GM18498 (cell line): ENCODE results near the gene BCL3.
"Not testable (repeated sequence)": the region's sequence is repeated elsewhere in the genome, so short reads cannot be mapped to it uniquely, and the experiment has no call there.

Source experiments
- ATAC-seq: cut with Tn5 transposase; IDR thresholded peaks from one replicate; pipeline ENCODE4 v1.9.1; 2021; ENCODE audit warnings: mild to moderate bottlenecking, moderate library complexity; ENCODE audit not compliant: unreplicated experiment

Gene BCL3, protein sequence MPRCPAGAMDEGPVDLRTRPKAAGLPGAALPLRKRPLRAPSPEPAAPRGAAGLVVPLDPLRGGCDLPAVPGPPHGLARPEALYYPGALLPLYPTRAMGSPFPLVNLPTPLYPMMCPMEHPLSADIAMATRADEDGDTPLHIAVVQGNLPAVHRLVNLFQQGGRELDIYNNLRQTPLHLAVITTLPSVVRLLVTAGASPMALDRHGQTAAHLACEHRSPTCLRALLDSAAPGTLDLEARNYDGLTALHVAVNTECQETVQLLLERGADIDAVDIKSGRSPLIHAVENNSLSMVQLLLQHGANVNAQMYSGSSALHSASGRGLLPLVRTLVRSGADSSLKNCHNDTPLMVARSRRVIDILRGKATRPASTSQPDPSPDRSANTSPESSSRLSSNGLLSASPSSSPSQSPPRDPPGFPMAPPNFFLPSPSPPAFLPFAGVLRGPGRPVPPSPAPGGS

DNA sequence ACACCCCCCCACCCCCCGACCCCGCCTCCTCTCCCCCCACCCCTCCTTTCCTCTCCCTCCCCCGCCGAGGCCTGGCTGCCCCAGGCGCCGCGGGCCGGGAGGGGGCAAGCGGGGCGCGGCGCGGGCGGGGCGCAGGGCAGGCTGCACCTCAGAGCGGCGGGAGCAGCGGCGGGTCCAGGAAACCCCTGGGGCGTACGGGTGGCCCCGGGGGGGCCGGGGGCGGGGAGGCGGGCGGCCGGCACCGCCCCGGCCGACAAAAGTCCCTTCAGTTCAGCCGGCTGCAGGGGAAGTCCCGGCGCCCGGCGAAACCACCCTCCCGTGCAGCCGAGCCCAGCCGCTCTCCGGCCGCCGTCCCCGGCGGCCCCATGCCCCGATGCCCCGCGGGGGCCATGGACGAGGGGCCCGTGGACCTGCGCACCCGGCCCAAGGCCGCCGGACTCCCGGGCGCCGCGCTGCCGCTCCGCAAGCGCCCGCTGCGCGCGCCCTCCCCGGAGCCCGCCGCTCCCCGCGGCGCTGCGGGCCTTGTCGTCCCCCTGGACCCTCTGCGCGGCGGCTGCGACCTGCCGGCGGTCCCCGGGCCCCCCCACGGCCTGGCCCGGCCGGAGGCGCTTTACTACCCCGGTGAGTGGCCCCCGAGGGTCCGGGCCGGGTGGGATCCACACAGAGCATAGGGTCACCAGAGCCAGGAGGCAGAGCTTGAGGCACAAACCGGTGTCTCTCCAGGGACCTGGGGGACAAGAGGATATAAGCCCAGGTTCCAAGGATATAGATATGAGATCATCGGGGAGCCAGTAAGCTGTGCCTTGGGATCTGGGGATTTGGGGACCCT, at the start of gene BCL3:
BCL3 (plus strand) TSS at position 283 of the 829 bp plus-strand sequence; CDS start at position 366, 83 bp downstream.
- ATAC-seq, result peak; percentile 51

DNA sequence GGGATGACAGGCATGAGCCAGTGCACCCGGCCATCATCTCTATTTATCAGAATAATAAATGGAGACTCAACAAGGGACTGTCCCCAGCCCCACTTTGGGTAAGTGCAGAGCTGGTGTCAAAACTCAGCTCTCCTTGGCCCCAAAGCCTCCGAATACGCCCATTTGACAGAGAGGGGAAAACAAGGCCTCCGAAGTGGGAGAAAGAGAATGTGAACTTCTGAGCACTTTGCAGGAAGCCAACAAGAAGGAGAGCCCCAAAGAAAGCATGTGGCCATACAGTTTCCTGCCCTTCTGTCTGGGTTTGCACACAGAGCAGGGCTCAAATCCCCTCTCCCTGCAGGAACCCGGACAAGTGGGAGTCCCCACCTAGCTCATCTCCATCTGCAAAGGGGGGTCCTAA, 48.0 kb upstream of the BCL3 start:
- no peak for ATAC-seq

DNA sequence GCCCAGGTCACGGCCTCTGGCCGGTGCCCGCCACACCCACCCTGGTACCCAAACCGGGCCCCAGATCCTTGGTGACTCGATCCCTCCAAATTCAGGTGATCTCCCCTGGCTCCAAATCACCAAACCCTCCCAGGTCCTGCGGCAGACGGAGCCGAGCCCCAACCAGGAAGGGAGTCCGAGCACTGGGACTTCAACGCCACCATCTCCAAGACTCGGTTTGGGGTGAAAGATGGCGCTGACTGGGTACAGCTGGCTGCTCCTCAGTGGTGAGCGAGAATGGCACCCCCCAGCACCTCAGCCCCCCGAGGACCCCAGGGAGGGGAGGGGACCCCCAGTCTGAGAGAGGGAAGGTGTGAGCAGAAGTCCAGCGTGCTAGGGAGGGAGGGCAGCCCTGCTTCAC, 47.3 kb upstream of the BCL3 start:
- no peak for ATAC-seq

DNA sequence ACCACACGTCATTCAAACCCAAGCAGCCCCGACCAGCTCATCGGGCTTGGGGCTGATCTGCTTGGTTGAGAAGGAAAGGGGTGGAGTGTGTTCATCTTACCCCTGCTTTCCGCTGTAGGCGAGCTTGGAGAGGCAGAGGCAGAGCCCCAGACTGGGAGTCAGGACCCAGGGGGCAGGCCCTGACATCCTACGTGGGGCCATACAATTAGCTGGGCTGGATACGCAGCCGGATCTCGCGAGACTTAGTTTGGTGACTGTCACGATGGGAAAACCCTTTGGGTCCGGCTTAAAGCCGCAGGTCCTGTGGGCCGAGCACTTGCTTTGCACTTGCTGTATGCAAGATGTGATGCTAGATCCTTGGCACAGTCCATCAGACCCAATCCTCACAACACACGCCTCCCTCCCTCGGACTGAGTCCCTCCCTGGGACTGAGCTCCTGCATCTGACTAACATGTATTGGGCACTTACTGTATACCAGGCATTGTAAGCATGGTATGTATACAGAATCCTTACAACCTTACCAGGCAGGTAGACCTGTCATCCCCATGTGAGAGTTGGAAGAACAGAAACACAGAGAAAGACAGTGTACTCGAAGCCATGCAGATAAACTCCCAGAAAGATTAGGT, 45.8 kb upstream of the BCL3 start:
- no peak for ATAC-seq

DNA sequence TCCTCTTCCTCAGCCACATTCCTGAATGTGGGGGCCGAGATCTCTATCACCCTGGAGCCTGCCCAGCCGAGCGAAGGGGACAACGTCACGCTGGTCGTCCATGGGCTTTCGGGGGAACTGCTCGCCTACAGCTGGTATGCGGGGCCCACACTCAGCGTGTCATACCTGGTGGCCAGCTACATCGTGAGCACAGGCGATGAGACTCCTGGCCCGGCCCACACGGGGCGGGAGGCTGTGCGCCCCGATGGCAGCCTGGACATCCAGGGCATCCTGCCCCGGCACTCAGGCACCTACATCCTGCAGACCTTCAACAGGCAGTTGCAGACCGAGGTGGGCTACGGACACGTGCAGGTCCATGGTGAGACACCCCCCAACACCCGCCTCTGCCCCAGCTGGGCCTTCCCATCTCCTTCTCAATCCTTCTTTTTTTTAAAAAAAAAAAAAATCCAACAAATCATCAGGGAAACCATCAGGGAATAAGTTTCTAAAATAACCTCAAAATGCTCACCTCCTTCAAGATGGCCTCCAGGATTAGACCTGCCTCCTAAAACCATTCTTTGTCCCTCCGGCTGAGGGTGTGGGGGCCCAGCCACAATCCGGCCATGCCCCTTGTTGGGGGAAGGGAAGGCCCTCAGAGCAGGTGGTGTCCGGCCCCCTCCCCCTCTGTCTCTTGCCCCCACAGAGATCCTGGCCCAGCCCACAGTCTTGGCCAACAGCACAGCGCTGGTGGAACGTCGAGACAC, 45.0 kb upstream of the BCL3 start:
- ATAC-seq, result no peak

DNA sequence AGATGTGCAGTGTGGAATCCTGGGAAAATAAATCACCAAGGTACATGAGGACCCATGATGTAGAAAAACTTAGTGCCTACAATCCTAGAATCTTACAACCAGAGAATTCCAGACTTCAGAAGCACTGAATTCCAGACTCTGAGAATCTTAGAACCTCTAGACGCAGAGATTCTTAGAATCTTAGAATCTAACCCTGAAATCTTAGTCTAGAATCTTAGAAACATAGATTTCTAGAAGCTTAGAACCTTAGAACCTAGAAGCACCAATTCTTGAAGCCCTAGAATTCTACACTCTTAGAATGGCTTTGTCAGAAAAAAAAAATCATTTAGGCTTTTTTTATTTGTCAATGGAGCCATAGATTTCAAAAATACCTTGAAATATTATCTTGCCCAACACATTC, 43.5 kb upstream of the BCL3 start:
- ATAC-seq, result no peak

DNA sequence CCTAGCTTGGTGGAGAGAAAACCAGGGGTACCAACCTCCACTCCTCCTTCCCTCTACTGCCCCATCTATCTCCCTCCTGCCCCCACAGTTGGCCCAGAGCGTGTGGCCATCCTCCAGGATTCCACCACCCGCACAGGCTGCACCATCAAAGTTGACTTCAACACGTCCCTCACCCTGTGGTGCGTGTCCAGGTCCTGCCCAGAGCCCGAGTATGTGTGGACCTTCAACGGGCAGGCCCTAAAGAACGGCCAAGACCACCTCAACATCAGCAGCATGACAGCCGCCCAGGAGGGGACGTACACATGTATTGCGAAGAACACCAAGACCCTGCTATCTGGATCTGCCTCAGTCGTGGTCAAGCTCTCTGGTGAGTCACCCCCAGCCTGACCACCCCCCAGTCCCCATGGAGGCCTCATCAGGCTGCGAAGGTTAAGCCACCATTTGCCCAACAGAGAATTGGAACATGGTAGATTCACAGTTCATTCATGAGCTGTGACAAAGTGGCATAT, 43.0 kb upstream of the BCL3 start:
- ATAC-seq, result no peak

DNA sequence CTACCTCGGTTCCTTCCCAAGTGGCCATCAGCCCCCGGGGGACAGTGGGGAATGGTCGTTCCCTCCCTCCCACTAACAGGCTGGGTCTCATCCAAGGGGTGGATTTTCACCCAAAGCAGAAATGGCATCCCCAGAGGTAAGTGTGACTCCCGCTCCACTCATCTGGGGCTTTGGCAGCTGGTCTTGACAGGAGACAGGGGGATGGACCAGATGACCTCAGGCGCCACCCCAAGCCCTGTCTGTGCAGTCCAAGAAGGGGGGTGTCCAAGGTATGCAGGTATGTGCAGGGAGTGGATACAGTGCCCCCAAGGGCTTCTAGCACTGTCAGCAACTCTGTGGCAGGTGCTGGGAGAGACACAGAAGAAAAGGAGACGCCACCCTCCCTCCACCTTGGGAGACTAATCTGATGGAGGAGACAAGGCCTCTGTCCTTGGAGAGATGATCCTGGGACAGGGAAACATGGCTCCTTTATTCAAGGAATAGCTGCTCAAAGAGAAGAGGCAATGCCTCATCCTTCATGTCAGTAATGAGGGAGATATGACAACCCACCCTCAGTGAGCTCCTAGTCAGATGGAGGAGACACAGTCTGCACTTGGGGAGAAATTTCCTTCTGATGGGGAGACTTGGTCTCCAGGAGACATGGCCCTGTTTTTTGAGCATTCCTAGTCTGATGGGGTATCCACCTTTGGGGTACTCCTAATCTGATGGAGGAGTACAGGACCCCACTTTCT, 41.8 kb upstream of the BCL3 start:
- ATAC-seq, result no peak

DNA sequence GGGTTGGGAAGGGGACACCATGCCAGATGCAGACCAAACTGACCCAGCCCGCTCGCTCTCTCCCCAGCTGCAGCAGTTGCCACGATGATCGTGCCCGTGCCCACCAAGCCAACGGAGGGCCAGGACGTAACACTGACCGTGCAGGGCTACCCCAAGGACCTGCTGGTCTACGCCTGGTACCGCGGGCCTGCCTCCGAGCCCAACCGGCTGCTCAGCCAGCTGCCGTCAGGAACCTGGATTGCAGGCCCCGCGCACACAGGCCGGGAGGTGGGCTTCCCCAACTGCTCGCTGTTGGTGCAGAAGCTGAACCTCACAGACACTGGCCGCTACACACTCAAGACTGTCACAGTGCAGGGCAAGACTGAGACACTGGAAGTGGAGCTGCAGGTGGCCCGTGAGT, 40.7 kb upstream of the BCL3 start:
- ATAC-seq, result no peak

DNA sequence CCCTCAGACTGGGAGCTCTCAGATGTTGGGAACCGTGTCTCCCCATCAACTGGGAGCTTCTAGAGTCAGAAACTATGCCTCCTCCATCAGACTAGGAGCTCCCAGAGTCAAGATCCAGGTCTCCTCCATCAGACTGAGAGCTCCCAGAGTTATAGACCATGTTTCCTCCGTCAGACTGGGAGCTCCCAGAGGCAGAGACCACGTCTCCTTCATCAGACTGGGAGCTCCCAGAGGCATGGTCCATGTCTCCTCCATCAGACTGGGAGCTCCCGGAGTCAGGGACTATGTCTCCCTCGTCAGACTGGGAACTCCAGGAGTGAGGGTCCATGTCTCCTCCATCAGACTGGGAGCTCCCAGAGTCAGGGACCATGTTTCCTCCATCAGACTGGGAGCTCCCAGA, 39.6 kb upstream of the BCL3 start:
- no peak for ATAC-seq

DNA sequence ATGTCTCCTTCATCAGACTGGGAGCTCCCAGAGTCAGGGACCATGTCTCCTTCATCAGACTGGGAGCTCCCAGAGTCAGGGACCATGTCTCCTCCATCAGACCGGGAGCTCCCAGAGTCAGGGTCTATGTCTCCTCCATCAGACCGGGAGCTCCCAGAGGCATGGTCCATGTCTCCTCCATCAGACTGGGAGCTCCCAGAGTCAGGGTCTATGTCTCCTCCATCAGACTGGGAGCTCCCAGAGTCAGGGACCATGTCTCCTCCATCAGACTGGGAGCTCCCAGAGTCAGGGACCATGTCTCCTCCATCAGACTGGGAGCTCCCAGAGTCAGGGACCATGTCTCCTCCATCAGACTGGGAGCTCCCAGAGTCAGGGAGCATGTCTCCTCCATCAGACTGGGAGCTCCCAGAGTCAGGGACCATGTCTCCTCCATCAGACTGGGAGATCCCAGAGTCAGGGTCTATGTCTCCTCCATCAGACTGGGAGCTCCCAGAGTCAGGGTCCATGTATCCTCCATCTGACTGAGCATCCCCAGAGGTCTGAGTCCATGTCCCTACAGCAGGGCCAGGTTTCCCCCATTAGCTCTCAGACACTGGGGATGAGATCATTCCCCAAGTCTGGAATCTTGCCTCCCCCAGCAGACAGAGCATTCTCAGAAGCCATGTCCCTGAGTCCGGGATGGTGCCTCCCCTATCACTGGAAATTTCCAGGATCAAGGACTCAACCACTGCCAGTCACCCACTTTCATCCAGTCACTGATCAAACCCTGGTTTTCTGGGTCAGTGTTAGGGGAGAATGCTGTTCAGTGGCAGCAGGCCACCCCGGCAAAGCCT, 38.9 kb upstream of the BCL3 start:
- not testable (repeated sequence) for ATAC-seq

DNA sequence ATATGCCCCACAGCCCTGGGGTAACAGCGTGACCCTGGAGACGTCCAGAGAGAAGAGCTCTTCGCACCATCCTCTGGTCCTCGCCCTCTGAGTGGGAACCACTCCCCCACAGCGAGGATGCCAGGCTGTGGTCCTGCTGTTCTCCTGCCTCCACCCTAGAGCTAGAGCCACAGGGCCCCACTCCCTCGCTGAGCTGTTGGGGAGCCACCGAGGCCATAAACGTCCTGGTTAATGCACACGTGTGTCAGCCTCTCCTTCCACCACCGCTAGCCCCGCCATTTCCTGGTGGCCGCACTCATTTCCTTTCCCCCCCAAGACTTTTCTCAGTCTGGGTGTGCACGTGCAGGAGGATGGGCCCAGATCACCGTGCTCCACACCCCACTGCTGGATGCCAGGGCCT, 38.0 kb upstream of the BCL3 start:
- no peak for ATAC-seq

DNA sequence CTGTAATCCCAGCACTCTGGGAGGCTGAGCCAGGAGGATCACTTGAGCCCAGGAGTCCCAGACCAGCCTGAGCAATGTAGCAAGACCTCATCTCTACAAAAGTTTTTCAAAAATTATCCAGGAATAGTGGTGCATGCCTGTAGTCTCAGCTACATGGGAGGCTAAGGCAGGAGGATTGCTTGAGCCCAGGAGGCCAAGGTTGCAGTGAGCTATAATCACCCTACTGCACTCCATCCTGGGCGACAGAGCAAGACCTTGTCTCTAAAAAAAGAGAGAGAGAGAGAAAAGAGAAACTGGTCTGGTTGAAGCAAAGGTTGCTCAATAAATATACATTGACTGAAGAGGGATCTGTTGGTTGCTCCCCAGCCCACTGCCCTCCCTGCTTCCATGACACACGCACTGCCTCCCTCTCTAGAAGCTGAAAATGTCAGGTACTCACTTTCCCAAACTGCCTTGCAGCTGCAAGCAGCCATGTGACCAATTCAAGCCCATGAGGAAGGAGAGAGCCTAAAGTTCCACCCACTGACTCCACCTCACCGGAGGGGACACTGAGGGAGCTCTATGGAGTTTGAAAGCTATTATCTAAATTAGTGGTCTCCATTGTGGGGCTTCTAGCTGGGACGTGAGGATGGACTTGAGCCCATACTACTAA, 35.5 kb upstream of the BCL3 start:
- ATAC-seq, result no peak

DNA sequence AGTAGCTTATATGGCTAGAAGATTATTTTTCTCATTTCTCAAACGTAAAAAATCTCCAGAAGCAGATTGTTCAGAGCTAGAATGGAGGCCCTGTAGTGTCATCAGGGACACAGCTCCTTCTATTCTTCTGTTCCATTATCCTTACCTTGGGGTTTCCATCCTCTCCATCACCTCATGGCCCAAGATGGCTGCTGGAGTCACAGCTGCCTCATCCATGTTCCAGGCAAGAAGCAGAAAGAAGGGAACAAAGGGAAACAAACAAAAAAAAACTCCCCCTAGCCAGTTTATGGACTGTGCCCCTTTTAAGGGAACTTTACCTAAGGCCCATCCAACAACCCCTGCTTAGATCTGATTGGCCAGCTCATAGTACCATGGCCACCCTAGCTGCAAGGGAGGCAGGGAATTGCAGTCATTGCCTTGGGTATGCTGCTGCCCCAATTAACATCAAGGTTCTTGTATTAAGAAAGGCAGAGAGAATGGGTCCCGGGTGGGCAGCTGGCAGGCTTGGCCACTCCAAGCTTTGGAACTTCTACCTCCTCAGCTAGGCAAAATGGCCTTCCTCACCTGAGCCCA, 33.8 kb upstream of the BCL3 start:
- ATAC-seq, result no peak

DNA sequence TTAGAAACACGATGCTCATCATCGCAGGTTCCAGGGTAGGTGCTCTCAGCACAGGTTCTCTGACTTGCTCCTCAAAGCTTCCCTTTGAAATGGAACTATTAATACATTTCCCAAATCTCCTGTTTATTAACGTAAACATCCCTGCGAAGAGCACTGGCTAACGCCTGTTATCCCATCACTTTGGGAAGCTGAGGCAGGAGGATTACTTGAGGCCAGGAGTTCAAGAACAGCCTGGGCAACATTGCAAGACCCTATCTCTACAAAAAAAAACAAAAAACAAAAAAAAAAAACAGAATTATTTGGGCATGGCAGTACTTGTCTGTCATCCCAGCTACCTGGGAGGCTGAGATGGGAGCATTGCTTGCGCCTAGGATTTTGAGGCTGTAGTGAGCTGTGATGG, 30.9 kb upstream of the BCL3 start:
- no peak for ATAC-seq

DNA sequence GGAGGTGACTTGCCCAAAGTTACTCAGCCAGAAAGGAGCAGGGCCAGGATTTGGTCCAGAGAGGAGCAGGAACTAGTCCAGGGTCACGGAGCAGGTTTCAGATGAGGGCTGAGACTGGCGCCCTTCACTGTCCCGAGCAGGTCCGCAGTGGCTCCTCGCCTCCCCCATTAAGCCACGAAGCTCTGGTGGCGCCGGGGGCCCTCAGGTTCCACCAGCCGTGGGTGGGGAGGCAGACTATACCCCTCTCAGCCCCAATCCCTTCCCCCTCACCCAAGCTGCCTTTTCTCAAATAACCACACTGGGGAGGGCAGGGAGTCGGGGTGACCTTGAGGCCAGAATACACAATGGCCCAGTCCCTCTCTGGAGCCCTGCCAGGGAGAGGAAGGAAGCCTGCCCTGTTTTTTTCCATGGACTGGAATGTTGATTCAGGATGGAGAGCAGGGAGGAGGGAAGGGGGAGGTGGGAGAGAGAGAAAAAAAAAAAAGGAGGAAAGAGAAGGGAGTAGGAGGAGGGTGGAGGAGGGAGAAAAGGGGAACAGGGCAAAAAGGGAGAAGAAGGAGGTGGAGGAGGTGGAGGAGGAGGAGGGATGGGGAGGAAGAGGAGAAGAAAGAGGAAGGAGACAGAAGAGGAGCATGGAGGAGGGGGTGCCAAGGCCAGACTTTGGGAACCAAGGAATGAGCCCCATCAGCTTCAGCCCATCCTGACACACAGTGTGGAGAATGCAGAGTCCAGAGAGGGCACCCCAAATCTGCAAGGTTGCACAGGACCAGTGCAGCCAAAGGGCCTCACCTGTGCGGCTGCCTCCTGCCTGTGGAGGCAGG, 29.9 kb upstream of the BCL3 start:
- no peak for ATAC-seq

DNA sequence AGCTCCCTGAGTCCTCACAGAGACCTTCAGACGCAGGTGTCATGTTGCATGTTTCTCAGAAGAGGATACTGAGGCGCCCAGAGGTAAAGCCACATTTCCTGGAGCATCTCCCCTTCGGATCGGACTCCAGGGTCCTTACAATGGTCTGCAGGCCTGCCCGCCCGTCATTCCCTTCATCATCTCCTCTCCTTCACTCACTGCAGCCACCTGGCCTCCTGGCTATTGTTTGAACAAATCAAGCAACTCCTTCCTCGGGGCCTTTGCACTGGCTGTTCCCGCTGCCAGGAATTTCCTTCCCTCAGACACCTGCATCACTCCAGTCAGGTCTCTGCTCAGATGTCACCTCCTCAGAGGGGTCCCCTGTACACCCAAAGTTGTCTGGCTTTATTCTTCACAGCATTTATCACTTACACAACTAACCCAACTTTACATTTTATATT, 29.2 kb upstream of the BCL3 start:
- ATAC-seq, result no peak
